ENCODE data around the gene MISP. TPM values are rescaled to one million over a fixed set of nuclear protein-coding genes. Genes with fewer than 3 reads are reported as not detected.

The MISP gene
- total and polyA plus RNA-seq, 9 of the 15 experiments (the other 6 are each of a cell fraction or from before 2014, with no cell fraction given), result 0.04 to 0.29 (median 0.05) TPM; not detected in 5

DNA sequence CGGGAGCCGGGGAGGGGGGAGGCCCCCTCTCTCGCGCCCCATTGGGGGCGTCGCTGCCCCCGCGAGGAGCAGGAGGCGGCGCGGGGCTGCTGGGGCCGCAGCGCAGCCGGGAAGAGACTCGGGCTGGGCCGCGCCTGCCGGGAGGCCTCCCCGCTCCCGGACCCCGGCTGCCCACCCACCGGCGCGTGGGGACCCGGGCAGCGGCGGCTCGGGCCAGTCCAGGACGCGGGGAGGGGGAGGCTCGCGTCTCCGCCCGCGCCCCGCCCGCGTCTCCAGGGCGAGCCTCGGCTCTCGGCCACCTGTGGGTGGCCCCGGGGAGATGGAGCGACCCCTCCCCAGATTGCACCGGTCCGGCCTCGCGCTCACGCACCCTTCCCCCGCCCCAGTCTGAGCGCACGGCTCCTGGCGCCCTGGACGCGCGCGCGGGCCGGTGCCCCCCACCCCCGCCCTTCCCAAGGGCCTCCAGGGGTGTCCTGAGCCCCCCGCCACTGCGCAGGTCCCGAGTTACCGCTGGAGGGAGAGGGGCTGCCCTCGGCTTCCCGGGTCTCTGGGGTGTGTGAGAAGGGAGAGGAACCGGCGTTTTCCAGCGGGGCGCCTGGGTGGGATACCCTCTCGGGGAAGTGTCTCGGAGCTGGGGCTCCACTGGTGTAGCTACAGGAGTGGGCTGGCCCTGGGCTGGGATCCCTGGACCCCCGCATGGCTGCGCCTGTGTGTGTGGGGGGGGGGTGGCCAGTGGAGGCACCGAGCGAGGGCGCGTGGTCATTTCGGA, 41.5 kb upstream of the MISP start (continued):
- TF ChIP-seq XRCC3 (IDR thresholded peaks at IDR 0.05) (no peak), ZNF830 (CRISPR knock-in tag; IDR thresholded peaks at IDR 0.05) (no peak), RAD51 (IDR thresholded peaks at IDR 0.05; ENCODE audit: borderline replicate concordance, low read depth) (no peak), GATAD2B (IDR thresholded peaks at IDR 0.05; ENCODE audit: borderline replicate concordance) (0 out of 2 replicates have a peak, but pooled peaks have one; percentile 40), HEY1 (CRISPR knock-in tag; IDR thresholded peaks at IDR 0.05; ENCODE audit: borderline replicate concordance) (no peak), SAFB2 (IDR thresholded peaks at IDR 0.05; ENCODE audit: borderline replicate concordance, low read depth, low read length, severe bottlenecking) (no peak), HDAC3 (IDR thresholded peaks at IDR 0.05; ENCODE audit: borderline replicate concordance, partially characterized antibody) (no peak), MAZ (CRISPR knock-in tag; conservative IDR thresholded peaks at IDR 0.05 in 1 of 2, IDR thresholded peaks at IDR 0.05 in 1 of 2) (peak in 1 of 2 experiments; percentile 52; a peak in 1 of 4 replicates), ZBTB7A (IDR thresholded peaks at IDR 0.05; ENCODE audit: borderline replicate concordance, control insufficient read depth, low read depth, low read length) (peak; percentile 90; the same call in 1 of the 2 replicates), MAFF (IDR thresholded peaks at IDR 0.05; ENCODE audit: low read length) (no peak), NONO (IDR thresholded peaks at IDR 0.05; ENCODE audit: low read depth in 2 of 2, low read length in 1 of 2) (0 out of 4 replicates have a peak, but pooled peaks of 1 of the 2 experiments have one; percentile 31)
- TF ChIP-seq, protein P1, sequence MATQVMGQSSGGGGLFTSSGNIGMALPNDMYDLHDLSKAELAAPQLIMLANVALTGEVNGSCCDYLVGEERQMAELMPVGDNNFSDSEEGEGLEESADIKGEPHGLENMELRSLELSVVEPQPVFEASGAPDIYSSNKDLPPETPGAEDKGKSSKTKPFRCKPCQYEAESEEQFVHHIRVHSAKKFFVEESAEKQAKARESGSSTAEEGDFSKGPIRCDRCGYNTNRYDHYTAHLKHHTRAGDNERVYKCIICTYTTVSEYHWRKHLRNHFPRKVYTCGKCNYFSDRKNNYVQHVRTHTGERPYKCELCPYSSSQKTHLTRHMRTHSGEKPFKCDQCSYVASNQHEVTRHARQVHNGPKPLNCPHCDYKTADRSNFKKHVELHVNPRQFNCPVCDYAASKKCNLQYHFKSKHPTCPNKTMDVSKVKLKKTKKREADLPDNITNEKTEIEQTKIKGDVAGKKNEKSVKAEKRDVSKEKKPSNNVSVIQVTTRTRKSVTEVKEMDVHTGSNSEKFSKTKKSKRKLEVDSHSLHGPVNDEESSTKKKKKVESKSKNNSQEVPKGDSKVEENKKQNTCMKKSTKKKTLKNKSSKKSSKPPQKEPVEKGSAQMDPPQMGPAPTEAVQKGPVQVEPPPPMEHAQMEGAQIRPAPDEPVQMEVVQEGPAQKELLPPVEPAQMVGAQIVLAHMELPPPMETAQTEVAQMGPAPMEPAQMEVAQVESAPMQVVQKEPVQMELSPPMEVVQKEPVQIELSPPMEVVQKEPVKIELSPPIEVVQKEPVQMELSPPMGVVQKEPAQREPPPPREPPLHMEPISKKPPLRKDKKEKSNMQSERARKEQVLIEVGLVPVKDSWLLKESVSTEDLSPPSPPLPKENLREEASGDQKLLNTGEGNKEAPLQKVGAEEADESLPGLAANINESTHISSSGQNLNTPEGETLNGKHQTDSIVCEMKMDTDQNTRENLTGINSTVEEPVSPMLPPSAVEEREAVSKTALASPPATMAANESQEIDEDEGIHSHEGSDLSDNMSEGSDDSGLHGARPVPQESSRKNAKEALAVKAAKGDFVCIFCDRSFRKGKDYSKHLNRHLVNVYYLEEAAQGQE (IDR thresholded peaks at IDR 0.05; ENCODE audit: borderline replicate concordance), result peak; percentile 42; the same call in 1 of the 2 replicates
- TF ChIP-seq, protein P1 (CRISPR knock-in tag; IDR thresholded peaks at IDR 0.05; ENCODE audit: low read depth), result no peak
- TF ChIP-seq, protein P2, sequence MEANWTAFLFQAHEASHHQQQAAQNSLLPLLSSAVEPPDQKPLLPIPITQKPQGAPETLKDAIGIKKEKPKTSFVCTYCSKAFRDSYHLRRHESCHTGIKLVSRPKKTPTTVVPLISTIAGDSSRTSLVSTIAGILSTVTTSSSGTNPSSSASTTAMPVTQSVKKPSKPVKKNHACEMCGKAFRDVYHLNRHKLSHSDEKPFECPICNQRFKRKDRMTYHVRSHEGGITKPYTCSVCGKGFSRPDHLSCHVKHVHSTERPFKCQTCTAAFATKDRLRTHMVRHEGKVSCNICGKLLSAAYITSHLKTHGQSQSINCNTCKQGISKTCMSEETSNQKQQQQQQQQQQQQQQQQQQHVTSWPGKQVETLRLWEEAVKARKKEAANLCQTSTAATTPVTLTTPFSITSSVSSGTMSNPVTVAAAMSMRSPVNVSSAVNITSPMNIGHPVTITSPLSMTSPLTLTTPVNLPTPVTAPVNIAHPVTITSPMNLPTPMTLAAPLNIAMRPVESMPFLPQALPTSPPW (CRISPR knock-in tag; IDR thresholded peaks at IDR 0.05), result peak; percentile 44
- TF ChIP-seq, protein P3, sequence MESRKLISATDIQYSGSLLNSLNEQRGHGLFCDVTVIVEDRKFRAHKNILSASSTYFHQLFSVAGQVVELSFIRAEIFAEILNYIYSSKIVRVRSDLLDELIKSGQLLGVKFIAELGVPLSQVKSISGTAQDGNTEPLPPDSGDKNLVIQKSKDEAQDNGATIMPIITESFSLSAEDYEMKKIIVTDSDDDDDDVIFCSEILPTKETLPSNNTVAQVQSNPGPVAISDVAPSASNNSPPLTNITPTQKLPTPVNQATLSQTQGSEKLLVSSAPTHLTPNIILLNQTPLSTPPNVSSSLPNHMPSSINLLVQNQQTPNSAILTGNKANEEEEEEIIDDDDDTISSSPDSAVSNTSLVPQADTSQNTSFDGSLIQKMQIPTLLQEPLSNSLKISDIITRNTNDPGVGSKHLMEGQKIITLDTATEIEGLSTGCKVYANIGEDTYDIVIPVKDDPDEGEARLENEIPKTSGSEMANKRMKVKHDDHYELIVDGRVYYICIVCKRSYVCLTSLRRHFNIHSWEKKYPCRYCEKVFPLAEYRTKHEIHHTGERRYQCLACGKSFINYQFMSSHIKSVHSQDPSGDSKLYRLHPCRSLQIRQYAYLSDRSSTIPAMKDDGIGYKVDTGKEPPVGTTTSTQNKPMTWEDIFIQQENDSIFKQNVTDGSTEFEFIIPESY (CRISPR knock-in tag; IDR thresholded peaks at IDR 0.05), result peak; percentile 21; the same call in 1 of the 2 replicates
